ENCODE measurements around the gene SLC6A6.

SLC6A6 gene

GRCh38 chr3:14509796-14510100 lies 107.3 kb downstream of the SLC6A6 start:
- Histone ChIP-seq H3K27me3 (peaks cover 4% of the 10 kb centered on the region), H3K4me1 (ENCODE audit: control insufficient read depth in 1 of 2, insufficient read depth in 1 of 2, low read depth in 1 of 2, low read length in 1 of 2) (peaks cover 0 to 5% of the 10 kb centered on the region in 2 experiments), H3K36me3 (no peaks in the 10 kb centered on the region), H3K27ac (no peak overlapping the region), H3K9me3 (no peaks in the 10 kb centered on the region), H3K4me3 (ENCODE audit: low read depth in 1 of 2, low read length in 1 of 2) (no peak overlapping the region)
- no peak for TF ChIP-seq CTCF (IDR thresholded peaks at IDR 0.05)

- no peak for TF ChIP-seq CTCF (IDR thresholded peaks at IDR 0.05)
- no peaks in the 10 kb centered on the region for H3K9me3 ChIP-seq
- H3K27me3 ChIP-seq: peaks cover 4% of the 10 kb centered on the region
- no peak overlapping the region for H3K27ac ChIP-seq
- H3K4me1 ChIP-seq (ENCODE audit: control insufficient read depth in 1 of 2, insufficient read depth in 1 of 2, low read depth in 1 of 2, low read length in 1 of 2): peaks cover 0 to 5% of the 10 kb centered on the region in 2 experiments
- H3K36me3 ChIP-seq: no peaks in the 10 kb centered on the region
- H3K4me3 ChIP-seq (ENCODE audit: low read depth in 1 of 2, low read length in 1 of 2): no peak overlapping the region
These were observed 108.6 kb downstream of the SLC6A6 start for GRCh38 chr3:14510838-14511622.

- Histone ChIP-seq H3K4me1 (ENCODE audit: control insufficient read depth in 1 of 2, insufficient read depth in 1 of 2, low read depth in 1 of 2, low read length in 1 of 2) (peaks cover 0 to 5% of the 10 kb centered on the region in 2 experiments), H3K9me3 (no peaks in the 10 kb centered on the region), H3K27me3 (peaks cover 4% of the 10 kb centered on the region), H3K4me3 (ENCODE audit: low read depth in 1 of 2, low read length in 1 of 2) (no peak overlapping the region), H3K36me3 (no peaks in the 10 kb centered on the region), H3K27ac (no peak overlapping the region)
- TF ChIP-seq CTCF (IDR thresholded peaks at IDR 0.05): no peak
These were observed 109.3 kb downstream of the SLC6A6 start for GRCh38 chr3:14511623-14512280.

- H3K9me3 ChIP-seq: no peaks in the 10 kb centered on the region
- peaks cover 4% of the 10 kb centered on the region for H3K27me3 ChIP-seq
- no peak overlapping the region for H3K4me3 ChIP-seq (ENCODE audit: low read depth in 1 of 2, low read length in 1 of 2)
- no peak for TF ChIP-seq CTCF (IDR thresholded peaks at IDR 0.05)
- no peaks in the 10 kb centered on the region for H3K36me3 ChIP-seq
- peaks cover 0 to 5% of the 10 kb centered on the region in 2 experiments for H3K4me1 ChIP-seq (ENCODE audit: control insufficient read depth in 1 of 2, insufficient read depth in 1 of 2, low read depth in 1 of 2, low read length in 1 of 2)
- H3K27ac ChIP-seq: no peak overlapping the region
These were observed 110.0 kb downstream of the SLC6A6 start for GRCh38 chr3:14512281-14512941.

GRCh38 chr3:14512942-14513327 lies 110.5 kb downstream of the SLC6A6 start:
- peaks cover 0 to 5% of the 10 kb centered on the region in 2 experiments for H3K4me1 ChIP-seq (ENCODE audit: control insufficient read depth in 1 of 2, insufficient read depth in 1 of 2, low read depth in 1 of 2, low read length in 1 of 2)
- TF ChIP-seq CTCF (IDR thresholded peaks at IDR 0.05): no peak
- H3K4me3 ChIP-seq (ENCODE audit: low read depth in 1 of 2, low read length in 1 of 2): no peak overlapping the region
- H3K9me3 ChIP-seq: no peaks in the 10 kb centered on the region
- peaks cover 4% of the 10 kb centered on the region for H3K27me3 ChIP-seq
- no peak overlapping the region for H3K27ac ChIP-seq
- no peaks in the 10 kb centered on the region for H3K36me3 ChIP-seq

All from neutrophil (primary cell).